HCT116 (cell line): ENCODE data around the gene LBHD1. TPM values are rescaled to one million over a fixed set of nuclear protein-coding genes. Genes with fewer than 3 reads are reported as not detected.

ENCODE experiments used
- TCF7L2 ChIP-seq: IDR thresholded peaks from 2 replicates; pipeline ENCODE4 v1.7.0; 2011; ENCODE audit warnings: borderline replicate concordance, inconsistent platforms; ENCODE audit not compliant: insufficient read depth, insufficient read length; ENCODE audit errors: extremely low read depth
- total RNA-seq: library from RNA; stranded (reverse); gene quantifications from one replicate; pipeline ENCODE4 v1.2.1, GENCODE V29; 2021; ENCODE audit not compliant: unreplicated experiment

LBHD1 gene
- total RNA-seq, 1 experiment from 2014 or later, result 14.7 TPM

DNA sequence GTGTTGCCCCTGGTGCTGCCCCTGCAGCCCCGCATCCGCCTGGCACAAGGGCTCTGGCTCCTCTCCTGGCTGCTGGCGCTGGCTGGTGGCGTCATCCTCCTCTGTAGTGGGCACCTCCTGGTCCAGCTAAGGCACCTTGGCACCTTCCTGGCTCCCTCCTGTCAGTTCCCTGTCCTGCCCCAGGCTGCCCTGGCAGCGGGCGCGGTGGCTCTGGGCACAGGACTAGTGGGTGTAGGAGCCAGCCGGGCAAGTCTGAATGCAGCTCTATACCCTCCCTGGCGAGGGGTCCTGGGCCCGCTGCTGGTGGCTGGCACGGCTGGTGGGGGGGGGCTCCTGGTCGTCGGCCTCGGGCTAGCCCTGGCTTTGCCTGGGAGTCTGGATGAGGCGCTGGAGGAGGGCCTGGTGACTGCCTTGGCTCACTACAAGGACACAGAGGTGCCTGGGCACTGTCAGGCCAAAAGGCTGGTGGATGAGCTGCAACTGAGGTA lies 58.7 kb downstream of the LBHD1 start (continued):
- no peak for TF ChIP-seq TCF7L2

Other genes with a start within 250 kb of the LBHD1 start
- 239 TPM for gene AHNAK, start 125.5 kb downstream of the LBHD1 start, total RNA-seq
- 1,901 TPM for gene EEF1G, start 98.4 kb downstream of the LBHD1 start, total RNA-seq
- gene TUT1, start 80.7 kb downstream of the LBHD1 start, total RNA-seq, result 49.0 TPM
- 98.9 TPM for gene MTA2, start 70.4 kb downstream of the LBHD1 start, total RNA-seq
- gene EML3, start 59.5 kb downstream of the LBHD1 start, total RNA-seq, result 124 TPM
- 2.7 TPM for gene ROM1, start 59.0 kb downstream of the LBHD1 start, total RNA-seq
- gene B3GAT3, start 50.3 kb downstream of the LBHD1 start, total RNA-seq, result 51.2 TPM
- gene GANAB, start 25.7 kb downstream of the LBHD1 start, total RNA-seq, result 410 TPM
- 29.1 TPM for gene INTS5, start 19.0 kb downstream of the LBHD1 start, total RNA-seq
- gene C11orf98, start 7.1 kb downstream of the LBHD1 start, total RNA-seq, result 121 TPM
- 63.5 TPM for gene CSKMT, start 7.0 kb downstream of the LBHD1 start, total RNA-seq
- 17.9 TPM for gene UQCC3, start 594 bp downstream of the LBHD1 start, total RNA-seq
- gene UBXN1, start 6.8 kb upstream of the LBHD1 start, total RNA-seq, result 94.2 TPM
- gene LRRN4CL, start 17.3 kb upstream of the LBHD1 start, total RNA-seq, result 0.71 TPM
- gene BSCL2, start 35.2 kb upstream of the LBHD1 start, total RNA-seq, result 62.0 TPM
- gene GNG3, start 35.4 kb upstream of the LBHD1 start, total RNA-seq, result not detected
- 45.8 TPM for gene HNRNPUL2, start 55.2 kb upstream of the LBHD1 start, total RNA-seq
- gene TTC9C, start 56.2 kb upstream of the LBHD1 start, total RNA-seq, result 33.3 TPM
- gene ZBTB3, start 81.9 kb upstream of the LBHD1 start, total RNA-seq, result 11.3 TPM
- 109 TPM for gene POLR2G, start 89.3 kb upstream of the LBHD1 start, total RNA-seq
- 24.2 TPM for gene TAF6L, start 99.1 kb upstream of the LBHD1 start, total RNA-seq
- gene TMEM179B, start 115.1 kb upstream of the LBHD1 start, total RNA-seq, result 51.6 TPM
- 18.4 TPM for gene TMEM223, start 119.7 kb upstream of the LBHD1 start, total RNA-seq
- 55.5 TPM for gene NXF1, start 133.2 kb upstream of the LBHD1 start, total RNA-seq
- gene STX5, start 159.8 kb upstream of the LBHD1 start, total RNA-seq, result 29.5 TPM
- not detected for gene TEX54, start 160.6 kb upstream of the LBHD1 start, total RNA-seq
- 111 TPM for gene WDR74, start 167.3 kb upstream of the LBHD1 start, total RNA-seq
- gene SLC3A2, start 208.6 kb upstream of the LBHD1 start, total RNA-seq, result 418 TPM
- 0.10 TPM for gene CHRM1, start 249.1 kb upstream of the LBHD1 start, total RNA-seq